GM21619 (cell line): Measurements from ENCODE around the gene ADGRG2.

Source experiments
- ATAC-seq: cut with Tn5 transposase; IDR thresholded peaks from one replicate; pipeline ENCODE4 v1.9.1; 2021; ENCODE audit not compliant: unreplicated experiment

The ADGRG2 gene

DNA sequence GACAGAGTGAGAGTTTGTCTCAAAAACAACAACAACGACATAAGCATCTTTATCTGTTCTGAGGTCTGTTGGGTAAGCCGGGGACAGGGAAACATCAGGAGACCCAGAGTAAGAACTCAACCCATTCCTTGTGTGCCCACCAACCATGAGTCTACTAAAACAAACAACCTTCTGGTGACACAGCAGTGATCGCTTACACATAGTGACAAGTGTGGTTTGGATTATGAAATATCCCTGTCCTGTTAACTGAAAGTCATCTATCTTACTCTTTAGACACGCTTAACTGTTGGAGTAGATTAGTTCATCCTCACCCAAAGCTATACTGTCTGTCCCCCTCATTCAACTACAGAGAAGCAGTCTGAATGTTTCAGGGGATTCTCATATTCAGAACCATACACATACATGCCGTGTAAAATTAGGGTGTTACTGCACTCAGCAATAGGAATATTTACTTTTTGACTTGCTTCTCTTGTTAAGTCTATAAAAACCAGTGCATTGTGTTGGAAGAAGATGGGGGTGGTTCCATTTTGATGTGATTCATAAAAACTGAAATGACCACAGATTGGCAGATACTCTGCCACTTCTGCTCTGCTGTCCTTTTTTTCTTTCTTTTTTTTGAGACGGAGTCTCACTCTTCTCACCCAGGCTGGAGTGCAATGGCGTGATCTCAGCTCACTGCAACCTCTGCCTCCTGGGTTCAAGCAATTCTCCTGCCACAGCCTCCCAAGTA, 165.8 kb downstream of the ADGRG2 start:
- no peak for ATAC-seq

DNA sequence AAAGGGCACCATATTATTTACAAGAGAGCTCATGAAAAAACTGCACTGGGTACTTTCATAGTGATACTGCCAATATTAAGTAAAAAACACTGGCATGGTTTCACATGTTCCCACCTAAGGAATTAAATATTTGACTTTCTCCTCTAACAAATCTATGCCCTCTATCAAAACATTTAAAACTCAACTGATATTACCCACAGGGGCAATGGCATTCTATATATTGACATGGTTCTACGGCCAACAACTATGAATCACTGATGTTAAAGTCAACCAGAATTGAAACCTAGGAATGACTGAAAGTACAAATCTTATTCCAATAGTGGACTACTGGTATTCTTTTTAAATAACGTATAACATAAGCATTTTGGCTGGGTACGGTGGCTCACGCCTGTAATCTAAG, 166.6 kb downstream of the ADGRG2 start:
- ATAC-seq: no peak

DNA sequence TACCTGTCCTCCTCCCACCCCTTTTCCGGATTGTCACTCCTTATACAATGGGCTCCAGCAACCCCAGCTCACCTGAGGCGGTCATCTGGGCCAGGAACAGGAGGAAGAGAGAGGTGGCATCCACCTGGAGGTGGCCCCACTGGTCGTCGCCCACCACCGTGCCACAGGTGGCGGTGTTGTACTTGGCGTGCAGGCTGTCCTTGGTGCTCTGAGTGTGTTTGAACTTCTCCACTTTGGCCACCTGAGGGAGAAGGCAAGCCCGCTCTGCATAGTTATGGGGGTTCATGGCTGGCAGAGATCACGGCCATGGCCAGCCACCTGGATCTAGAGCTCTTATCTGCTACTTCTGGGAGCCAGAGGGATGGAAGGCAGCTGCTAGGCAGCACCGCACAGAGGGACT, 171.2 kb downstream of the ADGRG2 start:
- ATAC-seq: no peak

DNA sequence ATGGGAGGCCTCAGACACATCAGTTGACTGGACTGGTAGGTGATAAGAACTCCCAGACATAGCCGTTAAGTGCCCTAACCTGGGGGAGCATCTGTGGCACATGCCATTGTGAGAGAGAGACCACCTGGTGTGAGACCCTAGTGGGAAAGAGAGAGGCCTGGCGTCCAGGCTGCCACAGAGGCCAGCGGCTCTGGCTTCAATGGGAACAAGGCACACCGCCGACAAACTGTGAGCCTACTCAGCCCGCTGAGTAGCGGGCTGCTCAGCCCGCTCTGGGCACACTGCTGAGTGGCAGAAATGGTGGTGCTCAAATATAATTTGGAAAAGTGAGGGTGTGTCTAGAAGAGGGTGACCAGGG, 172.3 kb downstream of the ADGRG2 start:
- ATAC-seq: no peak

DNA sequence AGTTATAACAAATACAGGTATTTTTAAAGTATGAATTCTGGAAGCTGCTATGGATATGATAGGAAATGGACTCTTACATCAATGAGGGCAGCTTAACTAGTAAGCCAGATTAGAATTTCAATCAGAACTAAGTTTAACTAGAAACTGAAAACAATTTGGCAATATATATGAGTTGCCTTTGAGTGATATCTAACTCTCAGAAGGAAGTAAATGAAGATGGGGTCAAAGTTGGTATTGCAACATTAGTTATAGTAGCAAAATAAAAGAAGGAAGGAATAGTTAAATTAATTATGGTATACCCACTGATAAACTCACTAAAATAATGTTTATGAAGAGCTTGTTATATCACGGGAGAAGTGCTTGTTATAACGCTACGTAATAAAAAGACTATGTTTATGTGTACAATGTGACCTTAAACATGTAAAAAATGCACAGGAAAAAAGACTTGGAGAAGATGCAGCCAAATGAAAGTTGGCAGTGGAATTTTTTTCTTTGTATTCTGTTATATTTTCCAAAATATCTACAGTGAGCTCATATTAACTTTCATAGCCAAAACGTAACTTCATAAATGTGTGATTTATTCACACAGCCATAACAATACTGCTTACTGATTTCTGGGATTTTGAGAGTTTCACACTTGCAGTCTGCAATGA, 172.9 kb downstream of the ADGRG2 start:
- ATAC-seq: no peak

DNA sequence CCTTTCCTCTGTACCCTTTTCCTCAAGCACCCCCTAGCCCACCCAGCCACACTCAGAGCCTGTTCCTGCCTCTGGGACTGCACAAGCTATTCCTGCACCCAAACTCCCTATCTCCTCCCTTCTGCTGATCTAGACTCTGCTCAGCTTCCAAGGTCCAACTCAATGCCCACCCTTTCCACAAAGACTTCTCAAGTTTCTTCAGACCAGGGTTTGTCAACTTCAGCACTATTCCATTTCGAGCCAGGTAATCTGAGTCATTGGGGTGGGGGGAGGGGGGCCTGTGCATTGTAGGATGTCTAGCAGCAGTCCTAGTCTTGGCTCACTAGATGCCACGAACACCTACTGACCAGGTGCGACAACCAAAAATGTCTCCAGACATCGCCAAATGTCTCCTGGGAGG, 175.7 kb downstream of the ADGRG2 start:
- no peak for ATAC-seq

DNA sequence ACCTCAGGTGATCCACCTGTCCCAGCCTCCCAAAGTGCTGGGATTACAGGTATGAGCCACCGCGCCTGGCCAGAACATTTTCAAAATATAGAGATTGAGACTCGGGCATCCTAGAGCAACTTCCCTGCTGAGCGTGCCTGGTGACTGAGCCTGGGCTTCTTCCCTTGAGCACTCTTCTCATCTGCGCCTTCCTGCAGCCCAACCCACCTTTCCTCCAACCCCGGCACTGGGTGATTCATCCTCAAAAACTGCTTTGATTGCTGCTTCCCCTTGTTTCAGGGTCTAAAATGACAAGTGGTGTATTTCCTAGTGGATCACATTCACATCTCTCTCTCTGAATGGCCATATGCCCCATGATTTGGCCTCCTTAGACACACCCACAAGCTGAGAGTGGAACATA, 176.1 kb downstream of the ADGRG2 start:
- no peak for ATAC-seq

DNA sequence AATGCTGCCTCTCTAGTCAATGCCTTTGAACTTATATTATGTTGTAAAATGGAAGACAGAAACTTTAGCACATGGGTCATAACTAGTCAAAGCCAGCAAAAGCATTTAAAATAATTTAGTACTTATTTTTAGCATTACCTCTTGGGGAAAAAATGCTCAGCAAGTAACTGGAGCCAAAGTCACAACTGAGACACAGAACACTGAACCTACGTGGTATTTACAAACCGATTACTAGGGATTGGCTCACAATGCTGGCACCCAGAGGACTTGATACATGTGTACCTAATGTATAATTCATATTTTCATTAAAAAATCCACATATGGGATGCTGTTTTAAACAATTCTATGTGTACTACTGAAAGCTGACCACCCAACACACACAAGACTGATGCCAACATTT, 176.8 kb downstream of the ADGRG2 start:
- ATAC-seq: no peak

DNA sequence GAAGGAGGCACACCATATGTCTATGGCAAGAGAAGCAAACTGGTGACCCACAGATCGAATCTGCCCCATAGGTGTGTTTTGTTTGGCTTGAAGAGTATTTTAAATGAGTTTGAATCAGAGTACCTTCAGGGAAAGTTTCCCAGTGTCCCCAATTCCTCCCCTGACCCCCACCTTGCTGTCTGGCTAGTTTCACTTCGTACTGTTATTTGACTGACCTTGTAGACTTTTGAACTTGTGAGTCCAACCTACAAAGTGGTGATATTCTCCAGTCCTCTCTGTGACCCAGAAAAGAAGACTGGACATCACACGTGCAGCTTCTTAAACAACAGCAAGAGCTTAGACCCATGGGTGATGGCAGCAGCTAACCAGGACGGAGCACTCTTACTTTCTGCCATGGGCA, 177.8 kb downstream of the ADGRG2 start:
- no peak for ATAC-seq

DNA sequence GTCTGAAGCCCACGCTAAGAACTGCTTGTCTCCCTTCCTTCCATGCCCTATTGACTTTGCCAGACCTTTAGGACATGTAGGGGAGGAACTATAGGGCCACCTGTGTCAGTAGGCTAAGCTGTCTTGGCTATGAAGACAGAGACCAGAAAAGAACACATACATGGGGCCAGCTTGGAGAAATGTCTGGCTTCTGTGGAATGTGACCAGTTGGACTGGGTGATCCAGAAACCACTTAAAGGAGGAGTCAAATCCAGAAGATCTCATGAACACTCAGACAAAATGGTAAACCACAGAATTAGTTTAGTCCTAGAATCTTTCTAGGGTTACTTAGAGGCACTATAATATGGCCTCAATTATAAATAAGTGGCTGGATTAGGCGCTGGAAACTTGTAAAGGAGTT, 180.4 kb downstream of the ADGRG2 start:
- ATAC-seq: no peak
